Liver (tissue), 3 donors: Measurements from ENCODE around the gene SLC27A4.

Source experiments
- CTCF ChIP-seq: fragments of 150-350 bp; IDR thresholded peaks from 2 replicates; pipeline ENCODE4 v1.5.1; 2017; ENCODE audit warnings: improper control_type of control experiment, low read depth, low read length; ENCODE audit not compliant: missing input control
- REST ChIP-seq: IDR thresholded peaks from 2 replicates; pipeline ENCODE4 v1.6.1; 2016; ENCODE audit warnings: antibody characterized with exemption, mild to moderate bottlenecking
- SP1 ChIP-seq: IDR thresholded peaks from 2 replicates; pipeline ENCODE4 v1.6.1; 2018; ENCODE audit warnings: antibody characterized with exemption, mild to moderate bottlenecking
- donor health status: healthy.
- donor health status: healthy.

GRCh38 chr9:128409978-128410377, 69.7 kb downstream of the SLC27A4 start:
- TF ChIP-seq CTCF (no peak), SP1 (no peak), REST (no peak)
